Hepatocyte (in vitro differentiated cells): Measurements from ENCODE around the gene CHRNA4.

Experiments used
- EZH2 ChIP-seq: fragments of 200-600 bp; sonication (generic); IDR thresholded peaks from 2 replicates; pipeline ENCODE4 v1.6.1; 2016; ENCODE audit warnings: antibody characterized with exemption, mild to moderate bottlenecking, borderline replicate concordance
- EZH2phosphoT487 ChIP-seq: fragments of 200-600 bp; sonication (generic); IDR thresholded peaks from one replicate; pipeline ENCODE4 v1.6.1; 2018; ENCODE audit warnings: antibody characterized with exemption, mild to moderate bottlenecking, low read depth, moderate library complexity; ENCODE audit not compliant: unreplicated experiment, severe bottlenecking
- TF ChIP-seq, protein P1 (sequence below): fragments of 200-600 bp; sonication (generic); IDR thresholded peaks from 2 replicates; pipeline ENCODE4 v1.5.1; 2016; ENCODE audit warnings: antibody characterized with exemption, mild to moderate bottlenecking; ENCODE audit not compliant: poor library complexity

DNA sequence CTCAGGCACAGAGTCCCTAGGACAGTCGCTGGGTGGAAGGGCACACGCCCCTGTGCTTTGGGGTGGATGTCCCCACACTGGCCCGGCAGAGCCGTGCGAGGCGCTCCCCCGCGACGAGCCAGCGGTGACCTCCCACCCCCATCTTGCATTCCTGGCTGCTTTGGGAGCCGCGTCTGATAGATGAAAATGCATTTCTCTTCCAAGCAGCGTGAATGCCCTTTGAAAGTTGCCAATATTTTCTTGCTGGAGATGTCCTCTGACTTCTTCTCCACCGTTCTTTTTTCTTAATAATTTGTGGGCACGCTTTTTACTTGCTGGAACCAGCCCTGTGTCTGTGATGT is 38.2 kb downstream of the CHRNA4 start:
- TF ChIP-seq, protein P1, sequence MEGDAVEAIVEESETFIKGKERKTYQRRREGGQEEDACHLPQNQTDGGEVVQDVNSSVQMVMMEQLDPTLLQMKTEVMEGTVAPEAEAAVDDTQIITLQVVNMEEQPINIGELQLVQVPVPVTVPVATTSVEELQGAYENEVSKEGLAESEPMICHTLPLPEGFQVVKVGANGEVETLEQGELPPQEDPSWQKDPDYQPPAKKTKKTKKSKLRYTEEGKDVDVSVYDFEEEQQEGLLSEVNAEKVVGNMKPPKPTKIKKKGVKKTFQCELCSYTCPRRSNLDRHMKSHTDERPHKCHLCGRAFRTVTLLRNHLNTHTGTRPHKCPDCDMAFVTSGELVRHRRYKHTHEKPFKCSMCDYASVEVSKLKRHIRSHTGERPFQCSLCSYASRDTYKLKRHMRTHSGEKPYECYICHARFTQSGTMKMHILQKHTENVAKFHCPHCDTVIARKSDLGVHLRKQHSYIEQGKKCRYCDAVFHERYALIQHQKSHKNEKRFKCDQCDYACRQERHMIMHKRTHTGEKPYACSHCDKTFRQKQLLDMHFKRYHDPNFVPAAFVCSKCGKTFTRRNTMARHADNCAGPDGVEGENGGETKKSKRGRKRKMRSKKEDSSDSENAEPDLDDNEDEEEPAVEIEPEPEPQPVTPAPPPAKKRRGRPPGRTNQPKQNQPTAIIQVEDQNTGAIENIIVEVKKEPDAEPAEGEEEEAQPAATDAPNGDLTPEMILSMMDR = no peak
- TF ChIP-seq EZH2 = no peak
- no peak for TF ChIP-seq EZH2phosphoT487
